ENCODE results near the gene TMEM175.

The TMEM175 gene

GRCh38 chr4:898869-899555, 33.2 kb upstream of the TMEM175 start:
- DNase-seq (ENCODE audit: low spot score): no peak

DNA sequence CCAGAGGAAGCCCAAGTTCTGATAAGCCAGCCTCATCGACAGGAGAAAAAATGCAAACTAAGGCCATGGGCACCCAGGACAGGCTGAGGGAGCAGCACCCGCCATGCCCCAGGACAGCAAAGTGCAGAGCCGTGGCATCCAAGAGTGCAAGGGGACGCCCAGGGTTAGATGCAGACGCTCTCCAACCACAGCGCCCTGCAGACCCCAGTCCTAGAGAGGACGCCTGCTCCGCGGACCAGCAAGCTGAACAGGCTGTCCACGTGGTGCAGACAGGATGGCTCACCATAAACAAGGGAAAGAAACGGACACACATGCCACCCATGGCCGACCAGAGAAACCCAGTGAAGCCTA, 32.7 kb upstream of the TMEM175 start:
- no peak for DNase-seq (ENCODE audit: low spot score)

DNA sequence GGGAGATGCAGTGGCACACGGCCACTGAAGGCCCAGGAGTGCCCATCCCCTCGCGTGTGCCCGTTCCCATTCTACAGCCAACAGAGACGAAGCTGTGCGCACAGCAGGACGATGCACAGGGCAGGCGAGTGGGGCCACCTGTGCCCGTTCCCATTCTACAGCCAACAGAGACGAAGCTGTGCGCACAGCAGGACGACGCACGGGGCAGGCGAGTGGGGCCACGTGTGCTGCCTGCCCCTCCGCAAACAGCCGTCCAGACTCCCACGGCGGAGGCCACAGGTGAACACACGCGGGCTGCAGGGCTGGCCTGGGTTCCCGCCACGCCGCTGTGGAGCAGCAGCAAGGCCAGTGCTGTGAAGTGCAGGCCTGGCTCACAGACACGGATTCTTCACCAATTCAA, 32.2 kb upstream of the TMEM175 start:
- DNase-seq (ENCODE audit: low spot score): no peak

DNA sequence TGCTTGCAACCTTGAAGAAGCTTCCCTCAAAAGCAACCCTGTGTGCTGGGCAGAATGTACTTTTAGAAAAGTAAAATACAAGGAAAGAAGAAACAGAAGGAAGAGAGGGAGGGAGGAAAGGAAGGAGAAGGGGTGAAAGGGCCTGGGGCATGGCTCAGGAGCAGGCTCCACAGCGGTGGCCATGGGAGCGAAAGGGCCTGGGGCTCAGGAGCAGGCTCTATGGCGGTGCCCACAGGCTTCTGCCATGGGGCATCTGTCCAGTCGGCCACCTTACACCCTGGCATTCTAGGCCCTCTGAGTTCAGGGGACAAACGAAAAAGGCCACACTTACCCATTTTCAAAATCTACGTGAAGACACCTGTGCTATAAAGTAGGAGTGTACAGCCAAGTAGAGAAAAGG, 31.5 kb upstream of the TMEM175 start:
- DNase-seq (ENCODE audit: low spot score): no peak

DNA sequence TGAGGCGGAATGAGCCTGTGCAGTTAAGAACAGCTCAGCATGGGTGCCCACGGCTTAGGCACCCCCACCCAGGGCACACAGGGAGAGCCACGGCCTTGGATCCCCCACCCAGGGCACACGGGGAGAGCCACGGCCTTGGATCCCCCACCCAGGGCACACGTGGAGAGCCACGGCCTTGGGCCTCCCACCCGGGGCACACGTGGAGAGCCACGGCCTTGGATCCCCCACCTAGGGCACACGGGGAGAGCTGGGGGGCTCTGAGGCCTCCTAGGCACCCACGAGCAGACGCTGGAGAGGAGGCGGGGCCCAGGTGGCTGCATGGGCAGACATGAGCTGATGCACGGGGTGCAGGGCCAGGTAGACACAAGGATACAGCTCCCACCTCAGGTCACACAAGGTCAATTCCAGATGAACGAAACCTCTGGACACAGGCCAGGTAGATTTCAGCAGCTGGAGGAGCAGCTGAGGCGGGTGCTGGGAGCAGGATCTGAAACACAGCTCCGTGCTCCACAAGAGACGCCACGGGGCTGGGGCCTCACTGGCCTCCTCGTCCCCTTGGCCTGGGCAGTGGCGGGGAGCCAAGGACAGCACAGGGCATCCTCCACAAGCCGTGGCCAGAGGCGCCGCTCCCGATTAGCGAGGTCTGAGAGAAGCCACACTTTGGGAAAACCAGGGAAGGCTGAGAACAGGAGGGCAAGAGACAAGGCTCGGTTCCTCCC, 30.9 kb upstream of the TMEM175 start:
- no peak for DNase-seq (ENCODE audit: low spot score)

- DNase-seq (ENCODE audit: low spot score): no peak
Observed at GRCh38 chr4:903066-904046, 28.9 kb upstream of the TMEM175 start.

GRCh38 chr4:905485-906338, 26.5 kb upstream of the TMEM175 start:
- DNase-seq (ENCODE audit: low spot score): no peak

DNA sequence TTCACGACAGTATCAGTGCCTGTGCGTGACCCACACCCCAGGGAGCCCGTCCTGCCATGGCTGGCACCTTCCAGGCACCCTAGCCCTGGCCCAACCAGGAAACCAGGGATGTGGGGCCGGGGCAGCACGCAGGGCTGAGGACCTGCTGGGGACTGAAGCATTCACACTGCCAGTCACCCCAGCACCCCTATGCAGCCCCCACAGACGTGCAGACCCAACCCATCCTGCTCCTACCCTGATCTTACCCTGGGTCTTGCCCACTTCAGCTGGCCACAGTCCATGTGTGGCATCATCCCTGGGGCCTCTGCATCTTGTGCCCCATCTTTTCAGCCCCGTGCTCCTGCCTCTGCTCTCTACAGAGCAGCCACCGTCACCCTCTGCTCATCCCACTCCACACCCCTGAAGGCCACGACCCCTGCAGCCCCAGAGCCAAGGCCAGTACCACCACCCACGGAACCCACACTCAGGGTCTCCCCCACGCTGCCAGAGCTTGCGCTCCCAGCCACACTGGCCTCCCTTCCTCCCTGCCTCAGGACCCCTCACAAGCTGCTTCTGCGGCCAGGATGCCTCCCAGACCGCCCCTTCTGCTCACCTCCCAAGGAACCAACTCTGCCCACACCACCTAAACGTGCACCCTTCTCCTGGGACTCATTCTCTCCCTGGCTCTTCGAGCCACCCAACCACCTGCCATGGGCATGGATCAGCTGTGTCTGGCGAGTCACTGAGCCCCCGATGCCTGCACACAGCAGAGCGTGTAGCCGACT, 25.7 kb upstream of the TMEM175 start:
- DNase-seq (ENCODE audit: low spot score): no peak

GRCh38 chr4:907103-907400, 25.2 kb upstream of the TMEM175 start:
- no peak for DNase-seq (ENCODE audit: low spot score)

- no peak for DNase-seq (ENCODE audit: low spot score)
Observed at GRCh38 chr4:907691-908425, 24.4 kb upstream of the TMEM175 start.

GRCh38 chr4:909131-909571, 23.1 kb upstream of the TMEM175 start:
- DNase-seq (ENCODE audit: low spot score): no peak

GRCh38 chr4:909821-910220, 22.4 kb upstream of the TMEM175 start:
- no peak for DNase-seq (ENCODE audit: low spot score)

DNA sequence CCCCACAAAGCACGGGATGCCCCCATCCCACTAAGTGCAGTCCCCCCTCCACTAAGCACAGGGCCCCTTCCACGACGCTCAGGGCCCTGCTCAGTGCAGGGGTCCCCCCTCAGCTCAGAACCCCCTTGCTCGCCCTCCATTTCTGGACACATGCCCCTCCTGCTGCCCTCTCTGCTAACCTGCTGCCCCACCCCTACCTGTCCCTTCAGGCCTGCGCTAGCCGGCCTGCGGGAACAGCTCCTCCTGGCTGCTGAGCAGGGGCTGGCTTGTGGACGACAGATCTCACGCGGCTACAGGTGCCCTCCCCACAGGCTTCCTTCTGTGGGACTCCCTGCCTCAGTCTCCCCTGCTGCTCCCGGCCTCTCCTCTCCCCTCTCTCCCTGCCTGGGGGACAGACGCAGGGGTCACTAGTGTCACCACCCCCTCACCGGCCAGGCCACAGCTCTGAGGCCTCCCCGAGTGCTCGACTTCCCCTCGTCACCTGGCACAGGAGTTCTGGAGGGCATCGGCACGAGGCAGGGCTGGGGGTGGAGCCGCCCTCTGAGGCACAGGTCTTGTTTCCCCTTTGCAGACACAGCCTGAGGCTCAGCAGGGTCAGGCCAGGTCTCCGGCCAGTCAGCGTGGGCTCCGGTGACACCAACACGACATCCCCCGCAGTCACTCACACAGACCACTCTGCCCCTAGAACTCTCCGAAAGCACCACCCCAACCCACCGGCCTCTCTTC, 21.7 kb upstream of the TMEM175 start:
- DNase-seq (ENCODE audit: low spot score): no peak

GRCh38 chr4:911221-911751, 21.0 kb upstream of the TMEM175 start:
- DNase-seq (ENCODE audit: low spot score): no peak

GRCh38 chr4:911871-912490, 20.3 kb upstream of the TMEM175 start:
- no peak for DNase-seq (ENCODE audit: low spot score)

DNA sequence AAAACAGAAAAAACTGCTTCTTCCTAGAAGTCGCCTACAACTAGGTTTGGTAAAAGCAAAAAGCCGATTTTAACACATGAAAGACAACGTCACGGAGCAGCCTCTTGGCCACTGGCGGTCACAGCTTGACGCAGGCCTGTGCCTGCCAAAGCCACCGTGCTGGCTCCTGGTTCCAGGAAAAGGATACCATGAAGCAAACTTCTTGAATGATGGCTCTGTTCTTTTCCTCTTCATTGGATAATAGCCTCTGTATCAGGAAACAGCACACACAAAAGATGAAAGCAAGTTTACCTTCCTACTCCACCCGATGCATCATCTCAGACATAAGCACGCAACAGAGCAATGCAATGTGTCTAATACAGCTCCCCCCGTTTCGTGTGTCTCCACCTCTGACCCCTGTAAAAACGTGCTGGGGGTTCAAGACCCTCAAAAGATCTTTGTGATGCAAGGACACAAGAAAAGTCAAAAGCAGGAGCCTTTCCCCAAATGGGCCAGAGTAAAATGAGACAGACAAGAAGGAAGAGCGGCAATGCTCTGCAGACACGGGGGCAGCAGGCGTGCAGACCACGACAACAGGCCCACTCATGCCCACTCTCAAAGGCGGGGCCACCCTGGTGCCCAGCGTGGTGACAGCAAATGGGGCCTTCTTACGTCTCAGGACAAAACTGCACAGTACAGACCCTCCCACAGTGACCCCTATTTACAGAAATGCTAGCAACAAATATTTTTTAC, 19.5 kb upstream of the TMEM175 start:
- no peak for DNase-seq (ENCODE audit: low spot score)

DNA sequence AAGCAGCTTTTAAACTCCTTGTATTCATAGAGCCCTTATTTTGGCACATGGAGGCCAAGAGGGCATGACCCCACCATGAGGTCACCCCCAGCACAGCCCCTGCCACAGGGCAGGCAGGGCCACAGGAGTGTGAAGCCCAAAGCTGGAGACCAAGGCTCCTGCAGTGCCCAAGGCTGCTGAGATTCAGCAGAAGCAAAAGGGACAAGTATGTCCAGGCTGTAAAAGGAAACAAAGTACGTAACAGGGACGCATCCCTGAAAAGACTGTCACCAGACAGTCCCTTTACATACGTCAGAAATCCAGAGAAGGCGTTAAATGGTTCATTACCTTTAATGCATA, 19.0 kb upstream of the TMEM175 start:
- DNase-seq (ENCODE audit: low spot score): no peak

DNA sequence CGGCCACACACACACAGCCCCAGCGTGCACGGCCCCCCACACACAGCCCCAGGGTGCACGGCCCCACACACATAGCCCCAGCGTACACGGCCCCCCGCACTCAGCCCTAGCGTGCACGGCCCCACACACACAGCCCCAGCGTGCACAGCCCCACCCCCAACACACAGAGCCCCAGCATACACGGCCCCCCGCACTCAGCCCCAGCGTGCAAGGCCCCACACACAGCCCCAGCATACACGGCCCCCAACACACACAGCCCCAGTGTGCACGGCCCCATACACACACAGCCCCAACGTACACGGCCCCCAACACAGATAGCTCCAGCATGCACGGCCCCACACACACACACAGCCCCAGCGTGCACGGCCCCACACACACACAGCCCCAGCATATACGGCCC, 17.7 kb upstream of the TMEM175 start:
- DNase-seq (ENCODE audit: low spot score): no peak
